ENCODE data around the gene ST3GAL3.

Gene ST3GAL3

GRCh38 chr1:43887748-43888147, 180.4 kb downstream of the ST3GAL3 start:
- TF ChIP-seq, protein P1, sequence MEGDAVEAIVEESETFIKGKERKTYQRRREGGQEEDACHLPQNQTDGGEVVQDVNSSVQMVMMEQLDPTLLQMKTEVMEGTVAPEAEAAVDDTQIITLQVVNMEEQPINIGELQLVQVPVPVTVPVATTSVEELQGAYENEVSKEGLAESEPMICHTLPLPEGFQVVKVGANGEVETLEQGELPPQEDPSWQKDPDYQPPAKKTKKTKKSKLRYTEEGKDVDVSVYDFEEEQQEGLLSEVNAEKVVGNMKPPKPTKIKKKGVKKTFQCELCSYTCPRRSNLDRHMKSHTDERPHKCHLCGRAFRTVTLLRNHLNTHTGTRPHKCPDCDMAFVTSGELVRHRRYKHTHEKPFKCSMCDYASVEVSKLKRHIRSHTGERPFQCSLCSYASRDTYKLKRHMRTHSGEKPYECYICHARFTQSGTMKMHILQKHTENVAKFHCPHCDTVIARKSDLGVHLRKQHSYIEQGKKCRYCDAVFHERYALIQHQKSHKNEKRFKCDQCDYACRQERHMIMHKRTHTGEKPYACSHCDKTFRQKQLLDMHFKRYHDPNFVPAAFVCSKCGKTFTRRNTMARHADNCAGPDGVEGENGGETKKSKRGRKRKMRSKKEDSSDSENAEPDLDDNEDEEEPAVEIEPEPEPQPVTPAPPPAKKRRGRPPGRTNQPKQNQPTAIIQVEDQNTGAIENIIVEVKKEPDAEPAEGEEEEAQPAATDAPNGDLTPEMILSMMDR (IDR thresholded peaks at IDR 0.05; ENCODE audit: insufficient read depth, low read length, missing control alignments): no peak

DNA sequence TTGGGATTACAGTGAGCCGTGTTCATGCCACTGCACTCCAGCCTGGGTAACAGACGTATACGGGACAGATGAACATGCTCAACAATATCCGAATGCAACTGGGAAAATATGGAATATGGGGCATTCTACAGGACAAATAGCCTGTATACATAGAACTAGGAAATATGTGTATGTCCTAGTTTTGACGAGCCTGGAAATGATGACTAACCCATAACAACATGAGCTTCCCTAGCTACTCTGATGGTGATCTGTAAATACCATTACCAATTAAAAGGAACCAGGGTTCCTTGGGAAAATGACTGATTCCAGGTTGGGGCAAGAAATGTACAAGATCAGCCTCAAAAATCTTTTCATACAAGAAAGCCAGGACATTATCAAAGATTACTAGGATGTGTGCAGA, 183.5 kb downstream of the ST3GAL3 start:
- DNase-seq (ENCODE audit: low read depth, low spot score): no peak
- TF ChIP-seq, protein P1 (IDR thresholded peaks at IDR 0.05; ENCODE audit: insufficient read depth, low read length, missing control alignments): no peak
- ChIA-PET POLR2A (no interaction called here), CTCF (interaction anchor here (0.9 to 6.7 kb wide), 3 partner anchors 11 to 127 kb away, joined by 3 to 26 read pairs (median 5); partner anchors contain the start of gene ARTN)
- H3K4me3 ChIP-seq (ENCODE audit: low read depth, low read length): no peak overlapping the region

More at GRCh38 chr1:43887748-43888147, 180.4 kb downstream of the ST3GAL3 start:
- ChIA-PET CTCF (no interaction called here), POLR2A (no interaction called here)
- H3K4me3 ChIP-seq (ENCODE audit: low read depth, low read length): no peak overlapping the region
- DNase-seq (ENCODE audit: low read depth, low spot score): no peak

- no peak for DNase-seq (ENCODE audit: low read depth, low spot score)
- ChIA-PET CTCF (interaction anchor here (0.7 to 6.7 kb wide), 2 partner anchors 42 to 129 kb away, joined by 3 to 26 read pairs; partner anchors contain the start of gene ARTN), POLR2A (no interaction called here)
- no peak overlapping the region for H3K4me3 ChIP-seq (ENCODE audit: low read depth, low read length)
- TF ChIP-seq, protein P1 (IDR thresholded peaks at IDR 0.05; ENCODE audit: insufficient read depth, low read length, missing control alignments): no peak
Measured at GRCh38 chr1:43893006-43893405, 185.7 kb downstream of the ST3GAL3 start.

- TF ChIP-seq, protein P1 (IDR thresholded peaks at IDR 0.05; ENCODE audit: insufficient read depth, low read length, missing control alignments): no peak
- no peak for DNase-seq (ENCODE audit: low read depth, low spot score)
- ChIA-PET POLR2A (no interaction called here), CTCF (interaction anchor here (1.3 to 2.5 kb wide), 2 partner anchors 36 to 136 kb away, joined by 3 to 15 read pairs; no protein-coding TSS in a partner anchor)
- H3K4me3 ChIP-seq (ENCODE audit: low read depth, low read length): no peak overlapping the region
Measured at GRCh38 chr1:43898981-43899380, 191.6 kb downstream of the ST3GAL3 start.

- H3K4me3 ChIP-seq (ENCODE audit: low read depth, low read length): no peak overlapping the region
- TF ChIP-seq, protein P1 (IDR thresholded peaks at IDR 0.05; ENCODE audit: insufficient read depth, low read length, missing control alignments): no peak
- no peak for DNase-seq (ENCODE audit: low read depth, low spot score)
- CTCF ChIA-PET: interaction anchor here (0.6 to 2.1 kb wide), 3 partner anchors 15 to 137 kb away, joined by 3 to 6 read pairs (median 3); partner anchors contain the start of gene ARTN
- POLR2A ChIA-PET: no interaction called here
Measured at GRCh38 chr1:43900386-43900785, 193.1 kb downstream of the ST3GAL3 start.

DNA sequence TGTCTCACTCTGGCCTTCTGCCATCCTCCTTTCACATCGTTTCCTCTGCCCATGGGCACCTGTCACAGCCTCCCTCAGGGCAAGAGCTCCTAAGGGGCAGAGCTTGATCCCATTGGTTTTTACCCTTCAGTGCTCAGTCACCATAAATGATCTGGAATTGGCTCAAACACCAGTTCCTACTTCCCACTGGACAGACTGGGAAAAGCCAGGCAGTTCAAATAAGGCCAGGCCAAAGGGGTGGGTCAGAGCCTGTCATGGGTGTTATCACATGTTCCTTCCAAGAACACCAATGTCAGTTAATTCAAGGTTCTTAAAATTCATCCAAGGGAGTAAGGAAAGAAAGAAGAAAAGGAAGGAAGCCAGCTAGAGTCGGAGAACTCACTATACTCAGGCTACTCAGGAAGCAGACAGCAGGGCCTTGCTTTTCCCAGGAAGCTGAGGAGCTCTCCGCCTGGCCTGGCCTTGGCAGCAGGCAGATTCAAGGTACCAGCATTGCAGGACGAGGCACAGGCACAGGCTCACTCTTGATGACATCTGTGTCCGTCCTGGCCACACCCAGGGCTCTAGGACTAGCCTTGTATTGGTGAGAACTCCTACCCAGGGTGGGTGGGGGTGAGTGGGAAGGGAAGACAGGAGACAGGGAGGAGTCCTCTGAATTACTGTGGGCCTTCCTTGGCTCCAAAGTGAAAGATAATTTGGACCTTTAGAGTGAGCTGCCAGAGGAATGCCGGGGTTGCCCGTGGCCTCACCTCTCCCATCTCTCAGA, 194.0 kb downstream of the ST3GAL3 start:
- DNase-seq (ENCODE audit: low read depth, low spot score): no peak
- no peak overlapping the region for H3K4me3 ChIP-seq (ENCODE audit: low read depth, low read length)
- CTCF ChIA-PET: interaction anchor here (0.8 to 2.1 kb wide), 3 partner anchors 11 to 34 kb away, joined by 3 to 6 read pairs (median 3); partner anchors contain the start of gene ARTN
- POLR2A ChIA-PET: no interaction called here
- TF ChIP-seq, protein P1 (IDR thresholded peaks at IDR 0.05; ENCODE audit: insufficient read depth, low read length, missing control alignments): no peak

Data from AG04449 (cell line).